Fibroblast of lung (primary cell): Measurements from ENCODE around the gene EGFL8.

Experiments
- CTCF ChIP-seq, 2 donors: IDR thresholded peaks in 1 of 2; conservative IDR thresholded peaks in 1 of 2; 1 replicate in 1 of 2; 2 replicates in 1 of 2; pipeline ENCODE4 v1.5.1; 2011 to 2012; ENCODE audit warnings: low read length in 2 of 2, control low read depth in 1 of 2, inconsistent platforms in 1 of 2, low read depth in 1 of 2, mild to moderate bottlenecking in 1 of 2
- EZH2 ChIP-seq: IDR thresholded peaks from 2 replicates; pipeline ENCODE4 v1.5.1; 2012; ENCODE audit warnings: low read length, control low read depth, mild to moderate bottlenecking; ENCODE audit errors: missing control alignments

GRCh38 chr6:32213649-32214048 lies 49.3 kb downstream of the EGFL8 start:
- TF ChIP-seq CTCF (conservative IDR thresholded peaks at IDR 0.05 in 1 of 2, IDR thresholded peaks at IDR 0.05 in 1 of 2; ENCODE audit: low read depth in 1 of 2, low read length in 2 of 2) (no peak), EZH2 (no peak)
